H9 (cell line): ENCODE data around the gene AKR1E2. TPM values are rescaled to one million over a fixed set of nuclear protein-coding genes. Genes with fewer than 3 reads are reported as not detected.

Experiments used
- DNase-seq: peaks from one replicate; pipeline ENCODE4 v3.0.0-alpha.2; 2017
- H2AFZ ChIP-seq: one replicate; pipeline ENCODE4 v1.6.1; 2013; ENCODE audit warnings: mild to moderate bottlenecking, low read length, control low read depth, moderate library complexity
- H2AK5ac ChIP-seq: 2 replicates; pipeline ENCODE4 v1.6.1; 2013; ENCODE audit warnings: low read length, control low read depth, mixed read lengths; ENCODE audit not compliant: insufficient read length
- H2BK120ac ChIP-seq: one replicate; pipeline ENCODE4 v1.6.1; 2013; ENCODE audit warnings: low read depth, mild to moderate bottlenecking, low read length, control low read depth, inconsistent platforms; ENCODE audit not compliant: poor library complexity, severe bottlenecking
- H2BK12ac ChIP-seq: 2 replicates; pipeline ENCODE4 v1.6.1; 2013; ENCODE audit warnings: low read length, control low read depth, mixed read lengths, low read depth; ENCODE audit not compliant: insufficient read length
- H2BK15ac ChIP-seq: 2 replicates; pipeline ENCODE4 v1.6.1; 2013; ENCODE audit warnings: low read depth, low read length, control low read depth
- H2BK20ac ChIP-seq: one replicate; pipeline ENCODE4 v1.6.1; 2013; ENCODE audit warnings: low read depth, mild to moderate bottlenecking, low read length, control low read depth, inconsistent platforms; ENCODE audit not compliant: poor library complexity, severe bottlenecking
- H2BK5ac ChIP-seq: 2 replicates; pipeline ENCODE4 v1.6.1; 2013; ENCODE audit warnings: low read length, control low read depth, mixed read lengths; ENCODE audit not compliant: insufficient read length
- H3K14ac ChIP-seq: 2 replicates; pipeline ENCODE4 v1.6.1; 2013; ENCODE audit warnings: low read length, control low read depth; ENCODE audit not compliant: insufficient read depth
- H3K18ac ChIP-seq: 2 replicates; pipeline ENCODE4 v1.6.1; 2013; ENCODE audit warnings: low read depth, mild to moderate bottlenecking, mixed read lengths, low read length, control low read depth; ENCODE audit not compliant: insufficient read length
- H3K23ac ChIP-seq: 2 replicates; pipeline ENCODE4 v1.6.1; 2013; ENCODE audit warnings: low read length, control low read depth, mixed read lengths, low read depth; ENCODE audit not compliant: insufficient read length
- H3K23me2 ChIP-seq: 2 replicates; pipeline ENCODE4 v1.6.1; 2013; ENCODE audit warnings: low read depth, mild to moderate bottlenecking, mixed read lengths, low read length, control low read depth; ENCODE audit not compliant: insufficient read length, poor library complexity, severe bottlenecking
- H3K27ac ChIP-seq: 2 replicates; pipeline ENCODE4 v1.5.1; 2013; ENCODE audit warnings: low read length, control low read depth, mixed read lengths, low read depth; ENCODE audit not compliant: insufficient read length
- H3K27me3 ChIP-seq: 2 replicates; pipeline ENCODE4 v1.6.1; 2013; ENCODE audit warnings: low read length, control low read depth, inconsistent platforms; ENCODE audit not compliant: insufficient read depth
- H3K4ac ChIP-seq: 2 replicates; pipeline ENCODE4 v1.6.1; 2013; ENCODE audit warnings: low read depth, mild to moderate bottlenecking, control low read depth, inconsistent platforms, low read length, moderate library complexity
- H3K4me1 ChIP-seq: 2 replicates; pipeline ENCODE4 v1.6.1; 2013; ENCODE audit warnings: low read length, control low read depth, inconsistent platforms; ENCODE audit not compliant: insufficient read depth
- H3K4me2 ChIP-seq: 2 replicates; pipeline ENCODE4 v1.6.1; 2013; ENCODE audit warnings: low read length, control low read depth, mixed read lengths; ENCODE audit not compliant: insufficient read length, insufficient read depth
- H3K56ac ChIP-seq: 2 replicates; pipeline ENCODE4 v1.6.1; 2013; ENCODE audit warnings: low read depth, mild to moderate bottlenecking, mixed read lengths, low read length, control low read depth; ENCODE audit not compliant: insufficient read length
- H3K79me1 ChIP-seq: 2 replicates; pipeline ENCODE4 v1.6.1; 2013; ENCODE audit warnings: low read depth, mild to moderate bottlenecking, moderate library complexity, low read length, control low read depth, inconsistent platforms; ENCODE audit not compliant: insufficient read depth, poor library complexity, severe bottlenecking
- H3K79me2 ChIP-seq: 2 replicates; pipeline ENCODE4 v1.6.1; 2013; ENCODE audit warnings: low read length, control low read depth, inconsistent platforms; ENCODE audit not compliant: insufficient read depth
- H3K9ac ChIP-seq: 2 replicates; pipeline ENCODE4 v1.6.1; 2013; ENCODE audit warnings: low read length, control low read depth, mixed read lengths; ENCODE audit not compliant: insufficient read length; ENCODE audit errors: extremely low read depth
- H3K9me3 ChIP-seq: one replicate; pipeline ENCODE4 v1.6.1; 2013; ENCODE audit warnings: low read depth, low read length, inconsistent platforms; ENCODE audit not compliant: control insufficient read depth
- H3T11ph ChIP-seq: one replicate; pipeline ENCODE4 v1.6.1; 2013; ENCODE audit warnings: mild to moderate bottlenecking, low read length, control low read depth, inconsistent platforms
- H4K20me1 ChIP-seq: one replicate; pipeline ENCODE4 v1.6.1; 2013; ENCODE audit not compliant: control insufficient read depth, insufficient read length, insufficient read depth
- H4K5ac ChIP-seq: 2 replicates; pipeline ENCODE4 v1.6.1; 2013; ENCODE audit warnings: low read depth, mild to moderate bottlenecking, mixed read lengths, low read length, control low read depth; ENCODE audit not compliant: insufficient read length
- H4K8ac ChIP-seq: replicated peaks from 2 replicates; pipeline ENCODE4 v1.6.1; 2013; ENCODE audit warnings: low read length, control low read depth, mixed read lengths, low read depth; ENCODE audit not compliant: insufficient read length
- H4K91ac ChIP-seq: 2 replicates; pipeline ENCODE4 v1.6.1; 2013; ENCODE audit warnings: low read depth, mild to moderate bottlenecking, moderate library complexity, mixed read lengths, low read length, control low read depth; ENCODE audit not compliant: insufficient read length
- H3K27ac Mint-ChIP-seq, 3 experiments: 2 replicates in 2 of 3; 3 replicates in 1 of 3; pipeline ENCODE4 v1.8.0; 2020 to 2021; ENCODE audit warnings: mixed read lengths in 3 of 3, mild to moderate bottlenecking in 1 of 3, moderate library complexity in 1 of 3
- H3K27me3 Mint-ChIP-seq: 2 replicates; pipeline ENCODE4 v1.8.0; 2021; ENCODE audit warnings: low read depth, mild to moderate bottlenecking, moderate library complexity, mixed read lengths
- H3K36me3 Mint-ChIP-seq, 3 experiments: 2 replicates in 2 of 3; 3 replicates in 1 of 3; pipeline ENCODE4 v1.8.0; 2020 to 2021; ENCODE audit warnings: low read depth in 3 of 3, mixed read lengths in 3 of 3; ENCODE audit not compliant: insufficient read depth in 1 of 3
- H3K4me1 Mint-ChIP-seq, 2 experiments: 2 replicates each; pipeline ENCODE4 v1.8.0; 2020; ENCODE audit warnings: mixed read lengths in 2 of 2
- H3K4me3 Mint-ChIP-seq, 2 experiments: 2 replicates in 1 of 2; 3 replicates in 1 of 2; pipeline ENCODE4 v1.8.0; 2020 to 2021; ENCODE audit warnings: mild to moderate bottlenecking in 2 of 2, mixed read lengths in 2 of 2, moderate library complexity in 1 of 2
- H3K9me3 Mint-ChIP-seq, 2 experiments: 2 replicates in 1 of 2; 3 replicates in 1 of 2; pipeline ENCODE4 v1.8.0; 2020; ENCODE audit warnings: mild to moderate bottlenecking in 2 of 2, mixed read lengths in 2 of 2, moderate library complexity in 1 of 2
- WGBS: extraction: QIAGEN DNeasy Blood & Tissue Kit; methylation state at CpG from one replicate; pipeline ENCODE4 v1.1.7; 2013; ENCODE audit warnings: missing lambda C conversion rate, low lambda C conversion rate, mixed read lengths; ENCODE audit not compliant: insufficient read length; ENCODE audit errors: extremely low coverage; 5-methylcytosine and 5-hydroxymethylcytosine counted together
- total RNA-seq: library from RNA; stranded (reverse); gene quantifications from 2 replicates; pipeline ENCODE4 v1.2.1, GENCODE V29; 2021
- TF ChIP-seq, protein P1 (sequence below): fragments of 200-600 bp; sonication (generic); conservative IDR thresholded peaks from 3 replicates; pipeline ENCODE4 v1.8.0; 2021; ENCODE audit warnings: antibody characterized with exemption, mild to moderate bottlenecking

Gene AKR1E2
- total RNA-seq, 1 experiment from 2014 or later = 2.2 TPM

DNA sequence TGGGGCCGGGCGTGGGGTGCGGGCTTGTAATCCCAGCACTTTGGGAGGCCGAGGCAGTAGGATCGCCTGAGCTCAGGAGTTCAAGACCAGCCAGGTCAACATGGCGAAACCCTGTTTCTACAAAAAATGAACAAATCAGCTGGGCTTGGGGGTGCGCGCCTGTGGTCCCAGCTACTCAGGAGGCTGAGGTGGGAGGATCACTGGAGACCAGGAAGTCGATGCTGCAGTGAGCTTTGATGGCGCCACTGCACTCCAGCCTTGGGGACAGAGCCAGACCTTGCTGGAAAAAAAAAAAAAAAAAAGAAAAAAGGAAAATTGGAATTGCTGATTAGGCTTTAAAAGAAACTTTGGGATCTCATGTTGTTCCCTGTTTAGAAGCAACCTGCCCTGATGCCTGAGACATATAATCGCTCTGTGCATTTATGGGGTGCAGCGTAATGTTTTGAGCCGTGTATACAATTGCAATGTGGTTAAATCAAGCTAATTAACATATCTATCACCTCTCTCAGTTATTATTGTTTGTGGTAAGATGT, 851 bp downstream of the AKR1E2 start:
- Histone ChIP-seq H3K27me3 (no peaks in the 10 kb centered on the region), H3K9ac (no peak overlapping the region), H3K79me1 (no peaks in the 10 kb centered on the region), H2BK5ac (no peak overlapping the region), H3K27ac (no peak overlapping the region), H3K14ac (no peak overlapping the region), H3K9me3 (no peaks in the 10 kb centered on the region), H3T11ph (no peak overlapping the region), H3K4me1 (no peaks in the 10 kb centered on the region), H3K18ac (no peak overlapping the region), H2AK5ac (no peak overlapping the region), H3K23me2 (no peaks in the 10 kb centered on the region), H4K20me1 (no peaks in the 10 kb centered on the region), H2BK20ac (no peak overlapping the region), H3K79me2 (no peaks in the 10 kb centered on the region), H4K91ac (no peak overlapping the region), H2BK15ac (no peak overlapping the region), H2BK120ac (no peak overlapping the region), H2BK12ac (no peak overlapping the region), H3K23ac (no peak overlapping the region), H3K56ac (no peak overlapping the region), H3K4me2 (peak overlapping the region; percentile 24), H4K5ac (no peak overlapping the region), H2AFZ (no peak overlapping the region), H4K8ac (no peak overlapping the region), H3K4ac (no peak overlapping the region)
- TF ChIP-seq, protein P1, sequence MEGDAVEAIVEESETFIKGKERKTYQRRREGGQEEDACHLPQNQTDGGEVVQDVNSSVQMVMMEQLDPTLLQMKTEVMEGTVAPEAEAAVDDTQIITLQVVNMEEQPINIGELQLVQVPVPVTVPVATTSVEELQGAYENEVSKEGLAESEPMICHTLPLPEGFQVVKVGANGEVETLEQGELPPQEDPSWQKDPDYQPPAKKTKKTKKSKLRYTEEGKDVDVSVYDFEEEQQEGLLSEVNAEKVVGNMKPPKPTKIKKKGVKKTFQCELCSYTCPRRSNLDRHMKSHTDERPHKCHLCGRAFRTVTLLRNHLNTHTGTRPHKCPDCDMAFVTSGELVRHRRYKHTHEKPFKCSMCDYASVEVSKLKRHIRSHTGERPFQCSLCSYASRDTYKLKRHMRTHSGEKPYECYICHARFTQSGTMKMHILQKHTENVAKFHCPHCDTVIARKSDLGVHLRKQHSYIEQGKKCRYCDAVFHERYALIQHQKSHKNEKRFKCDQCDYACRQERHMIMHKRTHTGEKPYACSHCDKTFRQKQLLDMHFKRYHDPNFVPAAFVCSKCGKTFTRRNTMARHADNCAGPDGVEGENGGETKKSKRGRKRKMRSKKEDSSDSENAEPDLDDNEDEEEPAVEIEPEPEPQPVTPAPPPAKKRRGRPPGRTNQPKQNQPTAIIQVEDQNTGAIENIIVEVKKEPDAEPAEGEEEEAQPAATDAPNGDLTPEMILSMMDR = no peak
- no CpG with 5 or more reads among the region's 13 CpGs for WGBS
- Mint-ChIP-seq H3K9me3 (peaks cover 21 to 66% of the 10 kb centered on the region in 2 experiments), H3K4me3 (peak overlapping the region; percentile 51 to 73), H3K36me3 (peaks cover 0 to 11% (median 2%) of the 10 kb centered on the region in 3 experiments; a peak in 4 of 7 replicates), H3K27ac (peak overlapping the region in 1 of 3 experiments; percentile 77; a peak in 1 of 7 replicates), H3K4me1 (peaks cover 0 to 4% of the 10 kb centered on the region in 2 experiments; a peak in 1 of 4 replicates), H3K27me3 (peaks cover 32% of the 10 kb centered on the region)
- DNase-seq = no peak
